ENCODE measurements around the gene CXorf66. TPM values are rescaled to one million over a fixed set of nuclear protein-coding genes. Genes with fewer than 3 reads are reported as not detected.

The CXorf66 gene
- total RNA-seq, 1 experiment from 2014 or later = not detected

DNA sequence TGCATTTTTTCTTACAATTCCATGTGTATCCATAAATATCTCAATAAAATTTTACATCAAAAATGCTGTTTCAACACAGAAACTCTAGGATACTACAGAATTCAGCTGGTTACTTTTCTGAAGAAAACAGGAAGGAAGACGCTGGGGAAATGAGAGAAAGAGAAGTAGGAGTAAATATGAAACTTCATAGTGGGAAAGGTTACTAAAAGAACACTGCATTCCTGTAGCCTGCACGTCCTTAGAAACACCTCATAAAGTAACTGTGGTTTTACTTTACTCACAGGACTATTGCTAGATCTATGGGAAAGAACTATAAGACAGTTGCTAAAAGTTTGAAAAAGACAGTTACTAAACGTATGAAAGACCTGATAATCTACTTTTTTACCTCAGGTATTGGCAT lies 55.6 kb downstream of the CXorf66 start:
- Mint-ChIP-seq H3K27ac (ENCODE audit: unreplicated experiment) (no peak overlapping the region), H3K36me3 (ENCODE audit: insufficient read depth, unreplicated experiment) (no peaks in the 10 kb centered on the region), H3K4me1 (ENCODE audit: low read depth, unreplicated experiment) (peaks cover 4% of the 10 kb centered on the region), H3K4me3 (ENCODE audit: unreplicated experiment) (no peak overlapping the region), H3K9me3 (ENCODE audit: unreplicated experiment) (no peaks in the 10 kb centered on the region), H3K27me3 (ENCODE audit: insufficient read depth, unreplicated experiment) (no peaks in the 10 kb centered on the region)
- Histone ChIP-seq H3K4me3 (ENCODE audit: low read depth, low read length) (no peak overlapping the region), H3K36me3 (ENCODE audit: control insufficient read depth, insufficient read depth, low read length) (no peaks in the 10 kb centered on the region), H3K27me3 (replicated peaks; ENCODE audit: control insufficient read depth, insufficient read depth, low read length) (no peaks in the 10 kb centered on the region), H3K9me3 (no peaks in the 10 kb centered on the region), H3K4me1 (no peaks in the 10 kb centered on the region; the same call in 1 of the 2 replicates)
- intact Hi-C loops (cut with micrococcal nuclease; ENCODE audit: unreplicated experiment) = loop anchor here (10.0 kb wide), 1 partner anchor 65 kb away; no protein-coding TSS in a partner anchor
- POLR2A ChIA-PET = no interaction called here
- TF ChIP-seq CTCF (IDR thresholded peaks at IDR 0.05; ENCODE audit: insufficient read depth in 1 of 2, low read depth in 1 of 2, low read length in 1 of 2, severe bottlenecking in 1 of 2, unreplicated experiment in 1 of 2) = no peak
- BruUV-seq (replicated peaks) = no TSS peak
- DNase-seq = no peak
- CTCF ChIA-PET = no interaction called here

GRCh38 chrX:139907078-139907477 lies 58.2 kb downstream of the CXorf66 start:
- Mint-ChIP-seq H3K9me3 (ENCODE audit: unreplicated experiment) (no peaks in the 10 kb centered on the region), H3K36me3 (ENCODE audit: insufficient read depth, unreplicated experiment) (no peaks in the 10 kb centered on the region), H3K4me1 (ENCODE audit: low read depth, unreplicated experiment) (peaks cover 18% of the 10 kb centered on the region), H3K27ac (ENCODE audit: unreplicated experiment) (no peak overlapping the region), H3K4me3 (ENCODE audit: unreplicated experiment) (no peak overlapping the region), H3K27me3 (ENCODE audit: insufficient read depth, unreplicated experiment) (no peaks in the 10 kb centered on the region)
- no peak overlapping the region for H3K4me3 ChIP-seq (ENCODE audit: low read depth, low read length)
- intact Hi-C loops (cut with micrococcal nuclease; ENCODE audit: unreplicated experiment) = loop anchor here (10.0 kb wide), 1 partner anchor 62 kb away; no protein-coding TSS in a partner anchor
- TF ChIP-seq CTCF (IDR thresholded peaks at IDR 0.05; ENCODE audit: insufficient read depth in 1 of 2, low read depth in 1 of 2, low read length in 1 of 2, severe bottlenecking in 1 of 2, unreplicated experiment in 1 of 2) = no peak
- no peaks in the 10 kb centered on the region for H3K27me3 ChIP-seq (replicated peaks; ENCODE audit: control insufficient read depth, insufficient read depth, low read length)
- no peaks in the 10 kb centered on the region for H3K9me3 ChIP-seq
- ChIA-PET CTCF (no interaction called here), POLR2A (no interaction called here)
- BruUV-seq (replicated peaks) = no TSS peak
- DNase-seq = no peak
- H3K36me3 ChIP-seq (ENCODE audit: control insufficient read depth, insufficient read depth, low read length) = no peaks in the 10 kb centered on the region
- peaks cover 11% of the 10 kb centered on the region for H3K4me1 ChIP-seq

GRCh38 chrX:139905743-139906142 lies 59.6 kb downstream of the CXorf66 start:
- no peak overlapping the region for H3K4me3 Mint-ChIP-seq (ENCODE audit: unreplicated experiment)
- no peaks in the 10 kb centered on the region for H3K27me3 ChIP-seq (replicated peaks; ENCODE audit: control insufficient read depth, insufficient read depth, low read length)
- peaks cover 27% of the 10 kb centered on the region for H3K4me1 Mint-ChIP-seq (ENCODE audit: low read depth, unreplicated experiment)
- no peaks in the 10 kb centered on the region for H3K36me3 Mint-ChIP-seq (ENCODE audit: insufficient read depth, unreplicated experiment)
- H3K9me3 ChIP-seq = no peaks in the 10 kb centered on the region
- H3K4me1 ChIP-seq = peaks cover 25% of the 10 kb centered on the region
- DNase-seq = no peak
- H3K27ac Mint-ChIP-seq (ENCODE audit: unreplicated experiment) = no peak overlapping the region
- CTCF ChIA-PET = no interaction called here
- POLR2A ChIA-PET = no interaction called here
- H3K4me3 ChIP-seq (ENCODE audit: low read depth, low read length) = no peak overlapping the region
- no peaks in the 10 kb centered on the region for H3K27me3 Mint-ChIP-seq (ENCODE audit: insufficient read depth, unreplicated experiment)
- intact Hi-C loops (cut with micrococcal nuclease; ENCODE audit: unreplicated experiment) = loop anchor here (10.0 kb wide), 1 partner anchor 61 kb away; no protein-coding TSS in a partner anchor
- H3K9me3 Mint-ChIP-seq (ENCODE audit: unreplicated experiment) = no peaks in the 10 kb centered on the region
- no TSS peak for BruUV-seq (replicated peaks)
- TF ChIP-seq CTCF (IDR thresholded peaks at IDR 0.05; ENCODE audit: insufficient read depth in 1 of 2, low read depth in 1 of 2, low read length in 1 of 2, severe bottlenecking in 1 of 2, unreplicated experiment in 1 of 2) = no peak
- H3K36me3 ChIP-seq (ENCODE audit: control insufficient read depth, insufficient read depth, low read length) = no peaks in the 10 kb centered on the region

Small RNA genes lying within 50 kb of the gene (microRNA-seq; reads per million reads assigned to microRNA genes)
- 35.9 reads per million, percentile 63 among the genes with 10 or more reads in this experiment for gene MIR505

Other genes starting within 250 kb of the CXorf66 start
- 12.2 and 15.3 TPM in 2 replicates for gene ATP11C, start 32.5 kb downstream of the CXorf66 start, total RNA-seq (2022)

All from Caco-2 (cell line).